H9 (cell line): ENCODE data around the gene CHRNA3. TPM values are rescaled to one million over a fixed set of nuclear protein-coding genes. Genes with fewer than 3 reads are reported as not detected.

Source experiments
- DNase-seq: peaks from one replicate; pipeline ENCODE4 v3.0.0-alpha.2; 2017
- H2AFZ ChIP-seq: one replicate; pipeline ENCODE4 v1.6.1; 2013; ENCODE audit warnings: mild to moderate bottlenecking, low read length, control low read depth, moderate library complexity
- H2AK5ac ChIP-seq: 2 replicates; pipeline ENCODE4 v1.6.1; 2013; ENCODE audit warnings: low read length, control low read depth, mixed read lengths; ENCODE audit not compliant: insufficient read length
- H2BK120ac ChIP-seq: one replicate; pipeline ENCODE4 v1.6.1; 2013; ENCODE audit warnings: low read depth, mild to moderate bottlenecking, low read length, control low read depth, inconsistent platforms; ENCODE audit not compliant: poor library complexity, severe bottlenecking
- H2BK12ac ChIP-seq: 2 replicates; pipeline ENCODE4 v1.6.1; 2013; ENCODE audit warnings: low read length, control low read depth, mixed read lengths, low read depth; ENCODE audit not compliant: insufficient read length
- H2BK15ac ChIP-seq: 2 replicates; pipeline ENCODE4 v1.6.1; 2013; ENCODE audit warnings: low read depth, low read length, control low read depth
- H2BK20ac ChIP-seq: one replicate; pipeline ENCODE4 v1.6.1; 2013; ENCODE audit warnings: low read depth, mild to moderate bottlenecking, low read length, control low read depth, inconsistent platforms; ENCODE audit not compliant: poor library complexity, severe bottlenecking
- H2BK5ac ChIP-seq: 2 replicates; pipeline ENCODE4 v1.6.1; 2013; ENCODE audit warnings: low read length, control low read depth, mixed read lengths; ENCODE audit not compliant: insufficient read length
- H3K14ac ChIP-seq: 2 replicates; pipeline ENCODE4 v1.6.1; 2013; ENCODE audit warnings: low read length, control low read depth; ENCODE audit not compliant: insufficient read depth
- H3K18ac ChIP-seq: 2 replicates; pipeline ENCODE4 v1.6.1; 2013; ENCODE audit warnings: low read depth, mild to moderate bottlenecking, mixed read lengths, low read length, control low read depth; ENCODE audit not compliant: insufficient read length
- H3K23ac ChIP-seq: 2 replicates; pipeline ENCODE4 v1.6.1; 2013; ENCODE audit warnings: low read length, control low read depth, mixed read lengths, low read depth; ENCODE audit not compliant: insufficient read length
- H3K23me2 ChIP-seq: 2 replicates; pipeline ENCODE4 v1.6.1; 2013; ENCODE audit warnings: low read depth, mild to moderate bottlenecking, mixed read lengths, low read length, control low read depth; ENCODE audit not compliant: insufficient read length, poor library complexity, severe bottlenecking
- H3K27ac ChIP-seq: 2 replicates; pipeline ENCODE4 v1.5.1; 2013; ENCODE audit warnings: low read length, control low read depth, mixed read lengths, low read depth; ENCODE audit not compliant: insufficient read length
- H3K27me3 ChIP-seq: 2 replicates; pipeline ENCODE4 v1.6.1; 2013; ENCODE audit warnings: low read length, control low read depth, inconsistent platforms; ENCODE audit not compliant: insufficient read depth
- H3K4ac ChIP-seq: 2 replicates; pipeline ENCODE4 v1.6.1; 2013; ENCODE audit warnings: low read depth, mild to moderate bottlenecking, control low read depth, inconsistent platforms, low read length, moderate library complexity
- H3K4me1 ChIP-seq: 2 replicates; pipeline ENCODE4 v1.6.1; 2013; ENCODE audit warnings: low read length, control low read depth, inconsistent platforms; ENCODE audit not compliant: insufficient read depth
- H3K4me2 ChIP-seq: 2 replicates; pipeline ENCODE4 v1.6.1; 2013; ENCODE audit warnings: low read length, control low read depth, mixed read lengths; ENCODE audit not compliant: insufficient read length, insufficient read depth
- H3K56ac ChIP-seq: 2 replicates; pipeline ENCODE4 v1.6.1; 2013; ENCODE audit warnings: low read depth, mild to moderate bottlenecking, mixed read lengths, low read length, control low read depth; ENCODE audit not compliant: insufficient read length
- H3K79me1 ChIP-seq: 2 replicates; pipeline ENCODE4 v1.6.1; 2013; ENCODE audit warnings: low read depth, mild to moderate bottlenecking, moderate library complexity, low read length, control low read depth, inconsistent platforms; ENCODE audit not compliant: insufficient read depth, poor library complexity, severe bottlenecking
- H3K79me2 ChIP-seq: 2 replicates; pipeline ENCODE4 v1.6.1; 2013; ENCODE audit warnings: low read length, control low read depth, inconsistent platforms; ENCODE audit not compliant: insufficient read depth
- H3K9ac ChIP-seq: 2 replicates; pipeline ENCODE4 v1.6.1; 2013; ENCODE audit warnings: low read length, control low read depth, mixed read lengths; ENCODE audit not compliant: insufficient read length; ENCODE audit errors: extremely low read depth
- H3K9me3 ChIP-seq: one replicate; pipeline ENCODE4 v1.6.1; 2013; ENCODE audit warnings: low read depth, low read length, inconsistent platforms; ENCODE audit not compliant: control insufficient read depth
- H3T11ph ChIP-seq: one replicate; pipeline ENCODE4 v1.6.1; 2013; ENCODE audit warnings: mild to moderate bottlenecking, low read length, control low read depth, inconsistent platforms
- H4K20me1 ChIP-seq: one replicate; pipeline ENCODE4 v1.6.1; 2013; ENCODE audit not compliant: control insufficient read depth, insufficient read length, insufficient read depth
- H4K5ac ChIP-seq: 2 replicates; pipeline ENCODE4 v1.6.1; 2013; ENCODE audit warnings: low read depth, mild to moderate bottlenecking, mixed read lengths, low read length, control low read depth; ENCODE audit not compliant: insufficient read length
- H4K8ac ChIP-seq: replicated peaks from 2 replicates; pipeline ENCODE4 v1.6.1; 2013; ENCODE audit warnings: low read length, control low read depth, mixed read lengths, low read depth; ENCODE audit not compliant: insufficient read length
- H4K91ac ChIP-seq: 2 replicates; pipeline ENCODE4 v1.6.1; 2013; ENCODE audit warnings: low read depth, mild to moderate bottlenecking, moderate library complexity, mixed read lengths, low read length, control low read depth; ENCODE audit not compliant: insufficient read length
- H3K27ac Mint-ChIP-seq, 3 experiments: 2 replicates in 2 of 3; 3 replicates in 1 of 3; pipeline ENCODE4 v1.8.0; 2020 to 2021; ENCODE audit warnings: mixed read lengths in 3 of 3, mild to moderate bottlenecking in 1 of 3, moderate library complexity in 1 of 3
- H3K27me3 Mint-ChIP-seq: 2 replicates; pipeline ENCODE4 v1.8.0; 2021; ENCODE audit warnings: low read depth, mild to moderate bottlenecking, moderate library complexity, mixed read lengths
- H3K36me3 Mint-ChIP-seq, 3 experiments: 2 replicates in 2 of 3; 3 replicates in 1 of 3; pipeline ENCODE4 v1.8.0; 2020 to 2021; ENCODE audit warnings: low read depth in 3 of 3, mixed read lengths in 3 of 3; ENCODE audit not compliant: insufficient read depth in 1 of 3
- H3K4me1 Mint-ChIP-seq, 2 experiments: 2 replicates each; pipeline ENCODE4 v1.8.0; 2020; ENCODE audit warnings: mixed read lengths in 2 of 2
- H3K4me3 Mint-ChIP-seq, 2 experiments: 2 replicates in 1 of 2; 3 replicates in 1 of 2; pipeline ENCODE4 v1.8.0; 2020 to 2021; ENCODE audit warnings: mild to moderate bottlenecking in 2 of 2, mixed read lengths in 2 of 2, moderate library complexity in 1 of 2
- H3K9me3 Mint-ChIP-seq, 2 experiments: 2 replicates in 1 of 2; 3 replicates in 1 of 2; pipeline ENCODE4 v1.8.0; 2020; ENCODE audit warnings: mild to moderate bottlenecking in 2 of 2, mixed read lengths in 2 of 2, moderate library complexity in 1 of 2
- WGBS: extraction: QIAGEN DNeasy Blood & Tissue Kit; methylation state at CpG from one replicate; pipeline ENCODE4 v1.1.7; 2013; ENCODE audit warnings: missing lambda C conversion rate, low lambda C conversion rate, mixed read lengths; ENCODE audit not compliant: insufficient read length; ENCODE audit errors: extremely low coverage; 5-methylcytosine and 5-hydroxymethylcytosine counted together
- total RNA-seq: library from RNA; stranded (reverse); gene quantifications from 2 replicates; pipeline ENCODE4 v1.2.1, GENCODE V29; 2021
- TF ChIP-seq, protein P1 (sequence below): fragments of 200-600 bp; sonication (generic); conservative IDR thresholded peaks from 3 replicates; pipeline ENCODE4 v1.8.0; 2021; ENCODE audit warnings: antibody characterized with exemption, mild to moderate bottlenecking

Gene CHRNA3
- total RNA-seq, 1 experiment from 2014 or later = 0.81 TPM

- H4K91ac ChIP-seq = no peak overlapping the region
- H3K27ac ChIP-seq = no peak overlapping the region
- H3K23ac ChIP-seq = no peak overlapping the region
- no peaks in the 10 kb centered on the region for H3K4me1 ChIP-seq
- H3K79me2 ChIP-seq = no peaks in the 10 kb centered on the region
- H3K79me1 ChIP-seq = no peaks in the 10 kb centered on the region
- no peak overlapping the region for H3K4ac ChIP-seq
- no peak overlapping the region for H4K8ac ChIP-seq
- H3K27ac Mint-ChIP-seq = no peak overlapping the region
- H3K9ac ChIP-seq = no peak overlapping the region
- H2BK120ac ChIP-seq = no peak overlapping the region
- H3K18ac ChIP-seq = no peak overlapping the region
- H3T11ph ChIP-seq = no peak overlapping the region
- H3K27me3 Mint-ChIP-seq = no peaks in the 10 kb centered on the region
- peaks cover 14 to 18% (median 15%) of the 10 kb centered on the region in 3 experiments; a peak in 6 of 7 replicates for H3K36me3 Mint-ChIP-seq
- no peak overlapping the region for H2BK15ac ChIP-seq
- no peak overlapping the region for H3K4me3 Mint-ChIP-seq
- H3K56ac ChIP-seq = no peak overlapping the region
- TF ChIP-seq, protein P1, sequence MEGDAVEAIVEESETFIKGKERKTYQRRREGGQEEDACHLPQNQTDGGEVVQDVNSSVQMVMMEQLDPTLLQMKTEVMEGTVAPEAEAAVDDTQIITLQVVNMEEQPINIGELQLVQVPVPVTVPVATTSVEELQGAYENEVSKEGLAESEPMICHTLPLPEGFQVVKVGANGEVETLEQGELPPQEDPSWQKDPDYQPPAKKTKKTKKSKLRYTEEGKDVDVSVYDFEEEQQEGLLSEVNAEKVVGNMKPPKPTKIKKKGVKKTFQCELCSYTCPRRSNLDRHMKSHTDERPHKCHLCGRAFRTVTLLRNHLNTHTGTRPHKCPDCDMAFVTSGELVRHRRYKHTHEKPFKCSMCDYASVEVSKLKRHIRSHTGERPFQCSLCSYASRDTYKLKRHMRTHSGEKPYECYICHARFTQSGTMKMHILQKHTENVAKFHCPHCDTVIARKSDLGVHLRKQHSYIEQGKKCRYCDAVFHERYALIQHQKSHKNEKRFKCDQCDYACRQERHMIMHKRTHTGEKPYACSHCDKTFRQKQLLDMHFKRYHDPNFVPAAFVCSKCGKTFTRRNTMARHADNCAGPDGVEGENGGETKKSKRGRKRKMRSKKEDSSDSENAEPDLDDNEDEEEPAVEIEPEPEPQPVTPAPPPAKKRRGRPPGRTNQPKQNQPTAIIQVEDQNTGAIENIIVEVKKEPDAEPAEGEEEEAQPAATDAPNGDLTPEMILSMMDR = no peak
- no peak overlapping the region for H2AFZ ChIP-seq
- H2BK5ac ChIP-seq = no peak overlapping the region
- H2AK5ac ChIP-seq = no peak overlapping the region
- H3K23me2 ChIP-seq = no peaks in the 10 kb centered on the region
- no peak overlapping the region for H2BK12ac ChIP-seq
- H4K5ac ChIP-seq = no peak overlapping the region
- WGBS = no CpG with 5 or more reads among the region's 3 CpGs
- H3K9me3 ChIP-seq = no peaks in the 10 kb centered on the region
- H3K4me2 ChIP-seq = no peak overlapping the region
- no peaks in the 10 kb centered on the region for H4K20me1 ChIP-seq
- no peaks in the 10 kb centered on the region for H3K4me1 Mint-ChIP-seq
- H3K14ac ChIP-seq = no peak overlapping the region
- H3K9me3 Mint-ChIP-seq = no peaks in the 10 kb centered on the region; a peak in 1 of 5 replicates
- no peak for DNase-seq
- H3K27me3 ChIP-seq = no peaks in the 10 kb centered on the region
- H2BK20ac ChIP-seq = no peak overlapping the region
Measured at GRCh38 chr15:78598348-78598747, 22.4 kb downstream of the CHRNA3 start.
